Umbilical cord (tissue), 2 donors: ENCODE measurements around the gene MEIS1. TPM values are rescaled to one million over a fixed set of nuclear protein-coding genes. Genes with fewer than 3 reads are reported as not detected.
A peak's percentile ranks its signal among the peaks of the same experiment; 100 is the strongest.

ENCODE experiments used
- DNase-seq: peaks from one replicate; pipeline ENCODE4 v3.0.0-alpha.2; 2015; ENCODE audit warnings: low spot score
- total RNA-seq: library from RNA; depleted of rRNA; stranded (reverse); fragments of >200 nt; gene quantifications from one replicate; pipeline ENCODE4 v1.2.3, GENCODE V29; 2014; ENCODE audit warnings: low replicate concordance; ENCODE audit not compliant: insufficient read depth

MEIS1 gene
- total RNA-seq, 1 donor from 2014 or later, result 91.5 TPM

- peak; percentile 74 for DNase-seq
Measured at GRCh38 chr2:66443979-66444861, 9.3 kb downstream of the MEIS1 start.

DNA sequence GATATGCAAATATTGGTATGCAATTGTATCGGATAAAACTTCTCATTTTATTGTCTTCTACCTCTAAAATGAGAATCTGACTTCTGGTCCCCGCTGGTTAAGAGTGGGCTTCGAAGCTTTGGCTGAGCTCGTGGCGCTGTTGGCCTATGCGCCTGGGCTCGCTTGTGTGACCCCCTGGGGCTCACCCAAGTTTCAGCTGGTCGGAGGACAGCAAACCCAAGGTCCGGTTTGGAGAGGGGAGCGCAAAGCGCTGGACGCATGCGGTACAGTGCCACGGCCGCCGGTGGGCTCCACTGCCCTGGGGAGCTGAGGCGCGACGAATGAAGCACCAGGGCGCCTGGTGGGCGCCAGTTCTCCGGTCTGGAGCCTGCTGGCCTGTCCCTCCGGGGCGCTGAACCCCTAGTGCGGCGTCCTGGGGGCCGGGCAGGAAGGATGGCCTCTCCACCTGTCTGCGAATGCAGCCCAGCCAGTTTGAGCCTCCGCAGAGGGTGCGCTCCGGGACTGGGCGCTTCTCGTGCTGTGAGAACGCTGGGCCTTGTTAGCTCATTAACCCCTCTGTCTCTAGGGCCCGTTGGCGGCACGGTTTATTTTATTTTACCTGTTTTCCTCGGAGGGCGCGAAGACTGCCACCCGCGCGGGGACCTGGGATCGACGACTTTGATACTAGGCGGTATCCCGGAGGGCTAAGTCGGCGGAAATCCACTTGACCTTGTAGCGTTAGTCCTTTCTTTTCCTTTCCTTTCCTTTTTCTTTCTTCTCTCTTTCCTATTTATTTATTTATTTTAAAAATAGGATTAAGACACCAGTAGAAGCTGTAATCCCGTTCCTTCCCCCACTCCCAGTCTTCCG, 10.4 kb downstream of the MEIS1 start:
- DNase-seq, result no peak

- peak; percentile 72 for DNase-seq
Measured at GRCh38 chr2:66445925-66446871, 11.3 kb downstream of the MEIS1 start.

DNA sequence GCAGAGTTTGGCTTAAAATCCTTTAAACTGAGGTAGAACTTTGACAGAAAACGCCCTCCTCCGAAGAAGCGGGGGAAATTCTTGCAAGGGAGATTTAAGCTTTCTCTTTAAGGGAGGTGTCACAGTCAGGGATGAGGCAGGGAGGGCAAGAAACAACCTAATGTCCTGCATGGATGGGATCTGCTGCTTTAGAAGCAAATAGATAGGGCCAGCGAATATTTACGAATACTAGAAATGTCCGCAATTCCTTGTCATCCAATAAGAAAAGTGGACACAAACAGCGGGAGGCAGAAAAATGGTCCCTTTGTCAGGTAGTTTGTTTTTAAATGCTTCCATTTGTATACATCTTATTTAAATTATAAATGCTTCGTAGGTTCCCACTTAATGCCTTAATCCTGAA, 12.0 kb downstream of the MEIS1 start:
- DNase-seq, result no peak

GRCh38 chr2:66447677-66448076, 12.8 kb downstream of the MEIS1 start:
- DNase-seq, result no peak

DNA sequence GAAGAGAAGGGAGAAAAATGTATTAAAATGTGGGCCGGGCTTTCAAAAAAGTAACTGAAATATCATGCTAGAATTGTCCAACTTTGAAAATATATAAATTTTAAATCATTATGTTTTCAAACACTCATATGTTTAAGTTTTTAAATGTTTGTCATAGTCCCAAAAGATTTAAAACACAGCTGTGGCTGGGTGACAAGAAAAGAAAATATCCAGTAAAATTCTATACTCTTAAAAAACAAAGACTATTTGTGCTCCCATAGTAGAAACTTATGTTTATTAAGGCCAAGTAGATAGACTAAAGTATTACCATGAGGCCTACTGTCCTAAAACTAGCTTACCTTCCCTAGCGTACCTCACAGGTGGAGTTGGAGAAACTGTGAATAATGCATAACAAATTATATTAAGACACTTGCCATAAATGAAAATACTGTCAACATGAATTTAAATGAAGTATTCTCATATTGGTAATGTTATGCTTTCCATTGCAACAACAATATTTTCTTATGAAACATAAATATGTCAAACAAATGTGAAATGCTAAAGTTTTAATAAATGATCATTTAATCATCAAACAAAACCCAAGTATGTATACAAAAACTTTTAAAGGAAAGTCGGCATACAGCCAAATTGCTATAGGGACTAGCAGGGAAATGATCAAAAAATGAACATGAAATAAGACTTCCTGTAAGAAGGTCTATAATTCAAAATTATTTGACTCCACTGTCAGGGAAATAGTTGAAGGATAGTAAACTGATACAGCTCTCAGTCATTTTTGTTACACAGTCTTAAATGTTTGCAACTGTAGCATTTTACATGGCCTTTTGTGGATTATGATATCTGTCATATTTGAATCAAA, 13.4 kb downstream of the MEIS1 start:
- DNase-seq, result no peak

DNA sequence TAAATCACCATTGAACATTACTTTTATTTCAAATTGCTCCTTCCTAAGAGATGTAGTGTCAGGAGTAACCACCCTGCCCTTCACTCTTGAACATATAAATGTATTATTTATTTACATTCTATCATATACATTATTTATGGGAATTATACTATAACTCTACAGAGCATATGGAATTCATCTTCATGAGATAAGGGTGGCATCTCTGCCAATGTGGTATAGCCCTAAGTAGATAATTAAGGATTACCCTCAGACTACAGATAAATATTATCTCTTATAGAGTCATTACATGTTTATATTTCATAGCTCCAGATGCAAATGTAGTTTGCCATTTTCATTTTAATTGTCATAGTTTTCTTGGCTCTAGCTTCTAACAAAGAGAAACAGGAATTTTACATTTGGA, 17.3 kb downstream of the MEIS1 start:
- no peak for DNase-seq

- no peak for DNase-seq
Measured at GRCh38 chr2:66452917-66453316, 18.0 kb downstream of the MEIS1 start.

- DNase-seq, result no peak
Measured at GRCh38 chr2:66455490-66455889, 20.6 kb downstream of the MEIS1 start.

DNA sequence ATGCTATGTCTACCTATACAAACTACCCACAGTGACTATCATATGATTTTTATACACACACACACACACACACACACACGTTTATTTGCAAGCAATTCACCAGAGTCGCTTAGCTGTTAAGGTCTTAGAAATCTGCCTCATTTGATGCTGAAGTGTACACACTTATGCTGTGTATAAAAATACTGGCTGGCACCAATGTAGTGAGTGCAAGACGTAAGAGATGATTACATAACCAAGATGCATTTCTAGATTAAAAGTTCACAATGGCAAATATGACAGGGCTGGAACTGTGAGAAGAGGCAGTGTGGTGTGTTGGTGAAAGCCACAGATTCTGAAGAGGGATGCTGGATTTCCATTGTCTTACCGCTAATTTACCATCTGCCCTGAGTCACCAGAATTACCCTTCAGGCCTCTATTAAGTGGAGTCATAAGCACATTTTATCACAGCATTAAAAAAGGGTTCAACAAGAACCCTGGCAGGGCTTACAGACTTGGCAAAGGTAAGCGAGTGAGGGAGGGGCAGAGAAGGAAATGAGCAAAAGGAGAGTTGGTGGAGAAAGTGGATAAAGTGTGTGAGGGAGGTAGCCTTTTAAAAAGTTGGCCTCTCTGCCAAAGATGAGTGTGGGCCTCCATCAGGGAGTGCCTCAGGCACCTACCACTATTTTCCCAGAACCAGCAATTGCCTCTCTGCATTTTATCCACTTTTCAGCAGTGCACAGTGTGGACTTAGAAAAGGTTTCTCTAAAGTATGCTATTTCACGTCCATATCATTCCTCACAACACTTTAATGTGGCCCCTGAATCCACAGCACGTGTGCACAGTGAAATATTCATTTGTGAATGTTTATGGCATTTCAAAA, 21.5 kb downstream of the MEIS1 start:
- peak; percentile 74 for DNase-seq

- DNase-seq, result no peak
Measured at GRCh38 chr2:66457545-66457944, 22.6 kb downstream of the MEIS1 start.

DNA sequence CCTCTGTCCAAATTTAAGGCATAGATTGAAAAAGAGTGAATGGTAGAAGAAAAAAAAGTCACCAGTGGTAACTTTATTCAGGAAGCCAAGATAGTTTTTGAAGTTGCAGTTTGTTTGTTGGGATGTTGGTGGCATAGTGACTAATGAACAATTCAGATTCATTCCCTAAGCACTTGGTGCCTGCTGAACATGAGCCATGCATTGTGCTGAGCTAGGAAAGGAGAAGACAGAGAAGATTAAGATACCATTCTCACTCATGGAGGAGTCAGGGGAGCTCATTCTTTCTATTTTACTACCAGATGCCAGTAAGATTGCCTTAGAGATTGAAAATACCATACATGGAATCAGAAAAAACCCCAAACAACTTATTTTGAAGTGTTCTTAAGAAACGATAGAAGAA, 25.1 kb downstream of the MEIS1 start:
- no peak for DNase-seq

- DNase-seq, result no peak
Measured at GRCh38 chr2:66461001-66461663, 26.2 kb downstream of the MEIS1 start.

DNA sequence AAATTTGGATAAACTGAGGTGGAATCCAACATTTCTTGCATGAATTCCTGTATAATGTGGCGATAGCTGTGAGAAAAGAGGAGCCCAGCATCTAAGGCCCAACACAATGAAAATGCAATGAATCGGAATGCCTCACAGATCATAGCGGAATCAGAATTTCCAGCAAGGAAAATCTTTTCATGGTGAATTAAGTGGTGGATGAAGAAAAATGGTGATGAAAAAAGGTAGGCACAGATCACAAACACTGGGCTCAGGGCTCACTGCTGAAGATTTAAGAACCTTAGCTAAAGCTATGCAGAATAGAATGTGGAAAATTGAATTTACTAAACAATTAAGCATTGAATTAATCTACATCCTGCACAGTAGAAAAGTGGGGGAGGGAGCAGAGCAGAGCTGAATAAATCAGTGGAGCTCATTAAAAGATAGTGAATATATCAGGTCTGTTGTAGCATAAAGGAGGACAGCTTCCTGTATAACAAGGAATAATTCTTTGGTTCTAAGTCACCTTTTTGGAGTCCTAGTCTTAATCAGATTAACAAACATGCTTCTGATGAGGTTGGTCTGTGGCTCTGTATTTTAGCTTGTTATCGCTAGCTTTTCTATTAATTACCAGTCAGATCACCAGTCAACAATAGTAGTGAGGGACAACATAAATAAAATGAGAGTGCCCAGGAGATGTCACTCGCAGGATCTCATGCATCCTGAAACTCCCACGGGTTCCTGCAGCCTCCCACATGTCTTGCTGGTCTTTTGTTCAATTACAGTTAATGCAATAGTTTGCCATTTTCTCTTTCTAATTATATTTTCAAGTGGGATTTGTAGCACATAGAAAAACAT, 27.0 kb downstream of the MEIS1 start:
- no peak for DNase-seq

- no peak for DNase-seq
Measured at GRCh38 chr2:66462501-66462825, 27.5 kb downstream of the MEIS1 start.

- DNase-seq, result peak; percentile 48
Measured at GRCh38 chr2:66463206-66463755, 28.4 kb downstream of the MEIS1 start.

DNA sequence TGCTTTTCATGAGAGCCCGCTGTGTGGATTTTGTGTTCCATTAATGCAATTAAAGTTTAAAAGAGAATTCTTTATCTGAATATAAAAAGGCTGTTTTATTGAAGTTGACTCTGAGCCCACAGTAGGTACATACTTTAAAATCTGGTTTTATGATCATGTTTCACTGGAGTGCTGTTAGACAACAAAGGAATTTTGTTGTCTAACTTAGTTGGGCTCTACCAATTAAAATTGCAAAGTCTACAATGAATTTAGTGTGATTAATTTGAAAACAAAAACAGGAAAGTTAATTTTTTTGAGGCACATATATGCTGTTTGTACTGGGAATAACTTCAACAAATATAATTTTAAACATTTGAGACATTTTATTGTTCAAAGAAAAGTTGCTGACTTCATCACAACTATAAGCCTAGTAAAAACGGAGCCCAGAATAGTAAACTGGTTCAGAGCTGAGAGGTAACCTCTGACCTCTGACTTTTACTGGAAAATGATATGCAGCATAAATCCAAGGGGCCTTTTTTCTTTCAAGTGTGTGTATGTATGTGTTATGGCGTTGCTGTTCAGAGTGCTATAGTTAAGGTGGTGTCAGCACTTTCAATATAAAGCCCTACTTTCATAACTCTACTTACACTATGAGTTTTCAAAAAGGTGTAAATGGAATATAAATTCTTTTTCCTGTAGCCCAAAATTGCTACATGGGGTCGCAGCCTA, 30.2 kb downstream of the MEIS1 start:
- peak; percentile 40 for DNase-seq
